ENCODE measurements around the gene DUSP18. TPM values are rescaled to one million over a fixed set of nuclear protein-coding genes. Genes with fewer than 3 reads are reported as not detected.
A peak's percentile ranks its signal among the peaks of the same experiment; 100 is the strongest.

DUSP18 gene
- total and polyA plus RNA-seq, 9 of the 15 experiments (the other 6 are each of a cell fraction or from before 2014, with no cell fraction given) = 1.00 to 3.7 (median 1.5) TPM

GRCh38 chr22:30649430-30650007 is 18.2 kb downstream of the DUSP18 start (continued):
- no peak for TF ChIP-seq CUX1 (CRISPR knock-in tag; IDR thresholded peaks at IDR 0.05)
- TF ChIP-seq, protein P1, sequence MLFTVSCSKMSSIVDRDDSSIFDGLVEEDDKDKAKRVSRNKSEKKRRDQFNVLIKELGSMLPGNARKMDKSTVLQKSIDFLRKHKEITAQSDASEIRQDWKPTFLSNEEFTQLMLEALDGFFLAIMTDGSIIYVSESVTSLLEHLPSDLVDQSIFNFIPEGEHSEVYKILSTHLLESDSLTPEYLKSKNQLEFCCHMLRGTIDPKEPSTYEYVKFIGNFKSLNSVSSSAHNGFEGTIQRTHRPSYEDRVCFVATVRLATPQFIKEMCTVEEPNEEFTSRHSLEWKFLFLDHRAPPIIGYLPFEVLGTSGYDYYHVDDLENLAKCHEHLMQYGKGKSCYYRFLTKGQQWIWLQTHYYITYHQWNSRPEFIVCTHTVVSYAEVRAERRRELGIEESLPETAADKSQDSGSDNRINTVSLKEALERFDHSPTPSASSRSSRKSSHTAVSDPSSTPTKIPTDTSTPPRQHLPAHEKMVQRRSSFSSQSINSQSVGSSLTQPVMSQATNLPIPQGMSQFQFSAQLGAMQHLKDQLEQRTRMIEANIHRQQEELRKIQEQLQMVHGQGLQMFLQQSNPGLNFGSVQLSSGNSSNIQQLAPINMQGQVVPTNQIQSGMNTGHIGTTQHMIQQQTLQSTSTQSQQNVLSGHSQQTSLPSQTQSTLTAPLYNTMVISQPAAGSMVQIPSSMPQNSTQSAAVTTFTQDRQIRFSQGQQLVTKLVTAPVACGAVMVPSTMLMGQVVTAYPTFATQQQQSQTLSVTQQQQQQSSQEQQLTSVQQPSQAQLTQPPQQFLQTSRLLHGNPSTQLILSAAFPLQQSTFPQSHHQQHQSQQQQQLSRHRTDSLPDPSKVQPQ (CRISPR knock-in tag; IDR thresholded peaks at IDR 0.05; ENCODE audit: borderline replicate concordance) = no peak
- no peak for TF ChIP-seq SUPT5H (IDR thresholded peaks at IDR 0.05)
- no peak for TF ChIP-seq NFXL1 (CRISPR knock-in tag; IDR thresholded peaks at IDR 0.05)
- no peak for TF ChIP-seq GATAD2A (IDR thresholded peaks at IDR 0.05)
- no peak for TF ChIP-seq ZEB2 (IDR thresholded peaks at IDR 0.05)
- no peak for TF ChIP-seq NCOA4 (IDR thresholded peaks at IDR 0.05; ENCODE audit: partially characterized antibody)
- no peak for TF ChIP-seq NCOA6 (IDR thresholded peaks at IDR 0.05)
- TF ChIP-seq, protein P2, sequence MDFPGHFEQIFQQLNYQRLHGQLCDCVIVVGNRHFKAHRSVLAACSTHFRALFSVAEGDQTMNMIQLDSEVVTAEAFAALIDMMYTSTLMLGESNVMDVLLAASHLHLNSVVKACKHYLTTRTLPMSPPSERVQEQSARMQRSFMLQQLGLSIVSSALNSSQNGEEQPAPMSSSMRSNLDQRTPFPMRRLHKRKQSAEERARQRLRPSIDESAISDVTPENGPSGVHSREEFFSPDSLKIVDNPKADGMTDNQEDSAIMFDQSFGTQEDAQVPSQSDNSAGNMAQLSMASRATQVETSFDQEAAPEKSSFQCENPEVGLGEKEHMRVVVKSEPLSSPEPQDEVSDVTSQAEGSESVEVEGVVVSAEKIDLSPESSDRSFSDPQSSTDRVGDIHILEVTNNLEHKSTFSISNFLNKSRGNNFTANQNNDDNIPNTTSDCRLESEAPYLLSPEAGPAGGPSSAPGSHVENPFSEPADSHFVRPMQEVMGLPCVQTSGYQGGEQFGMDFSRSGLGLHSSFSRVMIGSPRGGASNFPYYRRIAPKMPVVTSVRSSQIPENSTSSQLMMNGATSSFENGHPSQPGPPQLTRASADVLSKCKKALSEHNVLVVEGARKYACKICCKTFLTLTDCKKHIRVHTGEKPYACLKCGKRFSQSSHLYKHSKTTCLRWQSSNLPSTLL (IDR thresholded peaks at IDR 0.05) = no peak
- TF ChIP-seq, protein P3, sequence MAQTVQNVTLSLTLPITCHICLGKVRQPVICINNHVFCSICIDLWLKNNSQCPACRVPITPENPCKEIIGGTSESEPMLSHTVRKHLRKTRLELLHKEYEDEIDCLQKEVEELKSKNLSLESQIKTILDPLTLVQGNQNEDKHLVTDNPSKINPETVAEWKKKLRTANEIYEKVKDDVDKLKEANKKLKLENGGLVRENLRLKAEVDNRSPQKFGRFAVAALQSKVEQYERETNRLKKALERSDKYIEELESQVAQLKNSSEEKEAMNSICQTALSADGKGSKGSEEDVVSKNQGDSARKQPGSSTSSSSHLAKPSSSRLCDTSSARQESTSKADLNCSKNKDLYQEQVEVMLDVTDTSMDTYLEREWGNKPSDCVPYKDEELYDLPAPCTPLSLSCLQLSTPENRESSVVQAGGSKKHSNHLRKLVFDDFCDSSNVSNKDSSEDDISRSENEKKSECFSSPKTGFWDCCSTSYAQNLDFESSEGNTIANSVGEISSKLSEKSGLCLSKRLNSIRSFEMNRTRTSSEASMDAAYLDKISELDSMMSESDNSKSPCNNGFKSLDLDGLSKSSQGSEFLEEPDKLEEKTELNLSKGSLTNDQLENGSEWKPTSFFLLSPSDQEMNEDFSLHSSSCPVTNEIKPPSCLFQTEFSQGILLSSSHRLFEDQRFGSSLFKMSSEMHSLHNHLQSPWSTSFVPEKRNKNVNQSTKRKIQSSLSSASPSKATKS (CRISPR knock-in tag; IDR thresholded peaks at IDR 0.05) = no peak
- peak; percentile 10 to 39; a peak in 2 of 4 replicates for TF ChIP-seq NRF1 (conservative IDR thresholded peaks at IDR 0.05 in 1 of 2, IDR thresholded peaks at IDR 0.05 in 1 of 2)
- TF ChIP-seq, protein P4, sequence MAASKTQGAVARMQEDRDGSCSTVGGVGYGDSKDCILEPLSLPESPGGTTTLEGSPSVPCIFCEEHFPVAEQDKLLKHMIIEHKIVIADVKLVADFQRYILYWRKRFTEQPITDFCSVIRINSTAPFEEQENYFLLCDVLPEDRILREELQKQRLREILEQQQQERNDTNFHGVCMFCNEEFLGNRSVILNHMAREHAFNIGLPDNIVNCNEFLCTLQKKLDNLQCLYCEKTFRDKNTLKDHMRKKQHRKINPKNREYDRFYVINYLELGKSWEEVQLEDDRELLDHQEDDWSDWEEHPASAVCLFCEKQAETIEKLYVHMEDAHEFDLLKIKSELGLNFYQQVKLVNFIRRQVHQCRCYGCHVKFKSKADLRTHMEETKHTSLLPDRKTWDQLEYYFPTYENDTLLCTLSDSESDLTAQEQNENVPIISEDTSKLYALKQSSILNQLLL (CRISPR knock-in tag; IDR thresholded peaks at IDR 0.05; ENCODE audit: borderline replicate concordance) = no peak
- TF ChIP-seq DACH1 (IDR thresholded peaks at IDR 0.05; ENCODE audit: partially characterized antibody) = no peak

Measured in K562 (cell line).